ENCODE results near the gene DCDC2C.

Gene DCDC2C

GRCh38 chr2:3849213-3849612 lies 145.8 kb downstream of the DCDC2C start:
- TF ChIP-seq RAD21 (IDR thresholded peaks at IDR 0.05; ENCODE audit: low read depth) = no peak
- TF ChIP-seq YY1 (IDR thresholded peaks at IDR 0.05; ENCODE audit: low read depth) = no peak
- TF ChIP-seq TAF1 (IDR thresholded peaks at IDR 0.05; ENCODE audit: low read depth) = no peak
- TF ChIP-seq, protein P1, sequence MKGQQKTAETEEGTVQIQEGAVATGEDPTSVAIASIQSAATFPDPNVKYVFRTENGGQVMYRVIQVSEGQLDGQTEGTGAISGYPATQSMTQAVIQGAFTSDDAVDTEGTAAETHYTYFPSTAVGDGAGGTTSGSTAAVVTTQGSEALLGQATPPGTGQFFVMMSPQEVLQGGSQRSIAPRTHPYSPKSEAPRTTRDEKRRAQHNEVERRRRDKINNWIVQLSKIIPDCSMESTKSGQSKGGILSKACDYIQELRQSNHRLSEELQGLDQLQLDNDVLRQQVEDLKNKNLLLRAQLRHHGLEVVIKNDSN (IDR thresholded peaks at IDR 0.05) = no peak
- no peak for TF ChIP-seq REST (IDR thresholded peaks at IDR 0.05; ENCODE audit: low read depth)
- TF ChIP-seq CEBPB (IDR thresholded peaks at IDR 0.05) = no peak
- no peak for TF ChIP-seq TEAD4 (IDR thresholded peaks at IDR 0.05)
- TF ChIP-seq EP300 (IDR thresholded peaks at IDR 0.05; ENCODE audit: borderline replicate concordance) = no peak

DNA sequence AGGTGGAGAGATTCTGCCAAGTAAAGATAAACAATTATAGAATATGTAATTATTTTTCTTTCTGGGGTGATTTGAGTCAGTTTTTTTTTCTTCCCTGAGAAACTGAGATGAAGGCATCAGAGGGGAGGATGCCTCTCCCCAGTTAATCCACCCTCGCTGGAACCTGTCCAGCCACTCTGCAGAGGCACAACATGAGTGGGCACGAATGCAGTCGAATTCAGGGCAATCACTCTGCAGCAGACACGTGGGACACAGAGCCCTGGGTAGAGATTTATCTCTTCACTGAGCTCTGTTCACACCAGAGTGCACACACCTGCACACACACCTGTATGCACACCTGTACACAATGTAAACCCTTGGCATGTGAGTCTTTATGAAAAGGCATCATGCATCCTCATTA lies 154.2 kb downstream of the DCDC2C start:
- no peak for TF ChIP-seq YY1 (IDR thresholded peaks at IDR 0.05; ENCODE audit: low read depth)
- TF ChIP-seq, protein P1 (IDR thresholded peaks at IDR 0.05) = no peak

DNA sequence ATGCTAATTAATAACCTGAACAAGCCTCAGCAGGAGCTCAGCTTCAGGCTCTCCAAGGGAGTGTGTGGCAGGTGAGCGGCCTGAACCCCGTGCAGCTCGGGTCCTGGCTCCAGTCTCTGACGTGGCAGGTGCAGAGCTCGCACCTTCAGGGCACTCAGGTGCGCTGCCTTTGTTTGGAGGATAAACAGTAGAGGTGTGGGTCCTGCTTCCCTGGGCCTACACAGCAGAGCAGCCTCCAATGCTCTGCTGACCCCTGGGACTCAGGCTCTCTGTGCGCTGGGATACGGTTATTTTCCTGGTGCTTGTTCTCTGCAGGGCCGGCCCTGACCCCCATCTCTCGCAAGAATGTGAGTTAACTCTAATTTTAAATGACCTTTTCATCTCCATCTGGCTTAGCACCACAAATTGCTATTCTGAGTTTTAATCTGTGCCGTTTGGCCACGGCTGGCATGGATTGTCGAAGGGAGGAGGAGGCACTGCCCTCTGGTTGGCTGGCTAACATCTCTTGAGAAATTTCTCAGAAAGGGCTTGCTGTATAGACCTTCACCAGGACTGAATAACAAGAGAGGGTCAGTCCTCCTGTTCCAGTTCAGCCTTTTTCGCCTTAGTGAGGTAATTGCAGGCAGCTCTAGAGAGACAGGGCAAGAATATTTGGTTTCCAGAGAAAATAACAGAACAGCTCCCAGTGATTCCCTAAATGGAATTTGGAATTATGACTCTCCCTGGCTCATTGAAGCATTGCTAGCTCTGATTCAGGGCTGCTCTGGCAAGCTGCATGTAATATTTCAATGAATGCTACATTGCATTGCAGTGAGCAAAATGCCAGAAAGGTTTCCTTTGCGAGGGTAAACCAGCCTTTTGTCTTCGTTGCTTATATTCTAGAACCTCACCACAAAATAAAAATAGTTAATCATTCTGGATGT lies 161.8 kb downstream of the DCDC2C start:
- TF ChIP-seq TAF1 (IDR thresholded peaks at IDR 0.05; ENCODE audit: low read depth) (no peak), TEAD4 (IDR thresholded peaks at IDR 0.05) (no peak), TCF12 (IDR thresholded peaks at IDR 0.05; ENCODE audit: low read depth) (no peak), YY1 (IDR thresholded peaks at IDR 0.05; ENCODE audit: low read depth) (no peak), FOXM1 (IDR thresholded peaks at IDR 0.05; ENCODE audit: borderline replicate concordance, low read depth) (no peak), NFIC (IDR thresholded peaks at IDR 0.05) (no peak), CEBPB (IDR thresholded peaks at IDR 0.05) (no peak), RAD21 (IDR thresholded peaks at IDR 0.05; ENCODE audit: low read depth) (no peak), REST (IDR thresholded peaks at IDR 0.05; ENCODE audit: low read depth) (no peak), CREB1 (IDR thresholded peaks at IDR 0.05; ENCODE audit: low read depth) (no peak), EP300 (IDR thresholded peaks at IDR 0.05; ENCODE audit: borderline replicate concordance) (no peak), EGR1 (IDR thresholded peaks at IDR 0.05) (no peak), ZBTB7A (IDR thresholded peaks at IDR 0.05; ENCODE audit: low read depth) (no peak)
- TF ChIP-seq, protein P1 (IDR thresholded peaks at IDR 0.05) = no peak
- TF ChIP-seq, protein P2, sequence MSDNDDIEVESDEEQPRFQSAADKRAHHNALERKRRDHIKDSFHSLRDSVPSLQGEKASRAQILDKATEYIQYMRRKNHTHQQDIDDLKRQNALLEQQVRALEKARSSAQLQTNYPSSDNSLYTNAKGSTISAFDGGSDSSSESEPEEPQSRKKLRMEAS (IDR thresholded peaks at IDR 0.05) = no peak

GRCh38 chr2:3867469-3867868 lies 164.1 kb downstream of the DCDC2C start:
- TF ChIP-seq ZBTB7A (IDR thresholded peaks at IDR 0.05; ENCODE audit: low read depth) (no peak), NFIC (IDR thresholded peaks at IDR 0.05) (no peak), REST (IDR thresholded peaks at IDR 0.05; ENCODE audit: low read depth) (no peak), EGR1 (IDR thresholded peaks at IDR 0.05) (no peak), TEAD4 (IDR thresholded peaks at IDR 0.05) (no peak), CREB1 (IDR thresholded peaks at IDR 0.05; ENCODE audit: low read depth) (no peak)
- TF ChIP-seq, protein P1 (IDR thresholded peaks at IDR 0.05) = no peak

Data from Ishikawa (cell line).